Peyer's patch (tissue), 4 donors: ENCODE data around the gene RYK. TPM values are rescaled to one million over a fixed set of nuclear protein-coding genes. Genes with fewer than 3 reads are reported as not detected.

Experiments
- DNase-seq, 3 donors: peaks; one replicate each; pipeline ENCODE4 v3.0.0-alpha.2; 2017 to 2019
- H3K27ac ChIP-seq, 4 donors: fragments of 200-600 bp; sonication (generic); one replicate each; pipeline ENCODE4 v1.5.1; 2016 to 2019
- H3K27me3 ChIP-seq, 2 donors: fragments of 200-600 bp; sonication (generic); one replicate each; pipeline ENCODE4 v1.5.1; 2019
- H3K36me3 ChIP-seq, 3 donors: fragments of 200-600 bp; sonication (generic); one replicate each; pipeline ENCODE4 v1.5.1; 2016 to 2019
- H3K4me1 ChIP-seq, 4 donors: fragments of 200-600 bp; sonication (generic); one replicate each; pipeline ENCODE4 v1.5.1; 2016 to 2019
- H3K4me3 ChIP-seq, 4 donors: fragments of 200-600 bp; sonication (generic); 1 replicate in 3 of 4; 2 replicates in 1 of 4; pipeline ENCODE4 v1.5.1; 2016 to 2019; ENCODE audit warnings: mild to moderate bottlenecking in 1 of 4
- H3K9me3 ChIP-seq, 4 donors: fragments of 200-600 bp; sonication (generic); one replicate each; pipeline ENCODE4 v1.5.1; 2016 to 2019; ENCODE audit warnings: mild to moderate bottlenecking in 1 of 4
- POLR2A ChIP-seq, 2 donors: fragments of 450-650 bp; IDR thresholded peaks; one replicate each; pipeline ENCODE4 v1.5.1; 2017; ENCODE audit warnings: antibody characterized with exemption in 2 of 2, mild to moderate bottlenecking in 2 of 2, moderate library complexity in 2 of 2
- total RNA-seq, 4 donors: library from RNA; depleted of rRNA; stranded (reverse); fragments of >200 nt; gene quantifications; one replicate each; pipeline ENCODE4 v1.1.0, GENCODE V29; 2016
- TF ChIP-seq, protein P1 (sequence below), 6 experiments: fragments of 450-650 bp in 4 of 6; fragments of 200-600 bp in 2 of 6; sonication (generic) in 1 of 6; IDR thresholded peaks; one replicate each; pipeline ENCODE4 v1.5.1; 2017 to 2019; ENCODE audit warnings: antibody characterized with exemption in 6 of 6, mild to moderate bottlenecking in 3 of 6, moderate library complexity in 1 of 6

The RYK gene
- total RNA-seq, 4 donors from 2014 or later, result 24.3 to 71.4 (median 38.2) TPM

DNA sequence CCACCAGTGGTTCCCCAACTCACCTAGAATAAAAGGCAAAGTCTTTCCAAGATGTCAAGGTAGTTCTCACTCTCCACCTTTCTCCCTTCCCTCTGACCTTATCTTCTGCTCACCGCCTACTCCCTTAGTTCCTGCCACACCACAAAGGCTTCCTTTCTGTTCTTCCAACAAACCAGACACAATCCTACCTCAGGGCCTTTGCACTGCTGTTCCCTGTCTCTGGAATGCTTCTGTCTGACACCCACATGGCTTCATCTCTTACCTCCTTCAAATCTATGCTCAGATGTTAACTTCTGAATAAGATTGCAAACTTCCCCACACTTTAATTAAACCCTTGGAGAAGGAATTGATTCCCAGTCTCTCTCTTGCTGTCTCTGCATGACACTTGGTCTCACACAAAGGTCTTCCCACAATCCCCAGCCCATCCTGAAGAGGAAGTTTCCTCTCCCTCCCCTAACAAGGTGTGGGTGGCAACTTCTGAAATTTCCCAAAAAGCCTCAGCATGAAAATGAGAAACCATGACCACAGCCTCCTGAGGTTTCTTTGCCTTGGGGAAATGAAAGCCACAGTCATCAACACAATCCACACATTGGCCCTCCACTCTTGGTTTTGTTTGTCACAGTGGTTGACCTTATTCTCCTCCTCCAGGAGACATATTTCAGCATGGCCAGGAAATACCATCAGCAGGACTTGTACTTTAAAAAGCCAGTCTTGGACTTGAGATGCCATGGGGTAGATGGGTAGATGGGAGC, 3.0 kb upstream of the RYK start:
- H3K4me1 ChIP-seq, result peaks cover 0 to 12% (median 0%) of the 10 kb centered on the region in 4 donors
- H3K9me3 ChIP-seq, result no peaks in the 10 kb centered on the region
- no peaks in the 10 kb centered on the region for H3K36me3 ChIP-seq
- H3K4me3 ChIP-seq, result no peak overlapping the region
- H3K27me3 ChIP-seq, result no peaks in the 10 kb centered on the region
- DNase-seq, result no peak
- H3K27ac ChIP-seq, result no peak overlapping the region
- TF ChIP-seq, protein P1, sequence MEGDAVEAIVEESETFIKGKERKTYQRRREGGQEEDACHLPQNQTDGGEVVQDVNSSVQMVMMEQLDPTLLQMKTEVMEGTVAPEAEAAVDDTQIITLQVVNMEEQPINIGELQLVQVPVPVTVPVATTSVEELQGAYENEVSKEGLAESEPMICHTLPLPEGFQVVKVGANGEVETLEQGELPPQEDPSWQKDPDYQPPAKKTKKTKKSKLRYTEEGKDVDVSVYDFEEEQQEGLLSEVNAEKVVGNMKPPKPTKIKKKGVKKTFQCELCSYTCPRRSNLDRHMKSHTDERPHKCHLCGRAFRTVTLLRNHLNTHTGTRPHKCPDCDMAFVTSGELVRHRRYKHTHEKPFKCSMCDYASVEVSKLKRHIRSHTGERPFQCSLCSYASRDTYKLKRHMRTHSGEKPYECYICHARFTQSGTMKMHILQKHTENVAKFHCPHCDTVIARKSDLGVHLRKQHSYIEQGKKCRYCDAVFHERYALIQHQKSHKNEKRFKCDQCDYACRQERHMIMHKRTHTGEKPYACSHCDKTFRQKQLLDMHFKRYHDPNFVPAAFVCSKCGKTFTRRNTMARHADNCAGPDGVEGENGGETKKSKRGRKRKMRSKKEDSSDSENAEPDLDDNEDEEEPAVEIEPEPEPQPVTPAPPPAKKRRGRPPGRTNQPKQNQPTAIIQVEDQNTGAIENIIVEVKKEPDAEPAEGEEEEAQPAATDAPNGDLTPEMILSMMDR (IDR thresholded peaks at IDR 0.05), result no peak
- TF ChIP-seq POLR2A (IDR thresholded peaks at IDR 0.05), result no peak

DNA sequence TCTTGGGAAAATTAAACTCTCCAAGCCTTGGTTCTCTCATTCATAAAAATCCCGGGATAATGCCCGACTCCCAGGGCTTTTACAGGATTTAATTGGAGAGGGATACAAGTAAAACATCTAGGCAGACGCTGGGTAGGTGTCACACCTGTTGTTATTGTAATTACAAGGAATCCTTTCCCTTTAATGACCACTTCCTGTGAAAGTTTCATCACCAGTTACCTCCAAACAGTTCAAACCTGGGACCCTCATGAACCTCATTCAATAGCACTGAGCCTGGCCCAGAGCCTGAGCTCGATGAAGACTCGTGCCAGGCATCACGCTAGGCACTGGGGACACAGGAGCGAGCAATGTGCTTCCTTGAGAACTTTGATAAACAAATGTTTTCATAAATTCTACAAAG, 2.1 kb upstream of the RYK start:
- no peaks in the 10 kb centered on the region for H3K27me3 ChIP-seq
- H3K27ac ChIP-seq, result no peak overlapping the region
- H3K36me3 ChIP-seq, result no peaks in the 10 kb centered on the region
- H3K9me3 ChIP-seq, result no peaks in the 10 kb centered on the region
- peaks cover 0 to 18% (median 0%) of the 10 kb centered on the region in 4 donors for H3K4me1 ChIP-seq
- H3K4me3 ChIP-seq, result no peak overlapping the region
- DNase-seq, result no peak
- no peak for TF ChIP-seq POLR2A (IDR thresholded peaks at IDR 0.05)
- TF ChIP-seq, protein P1 (IDR thresholded peaks at IDR 0.05), result no peak

DNA sequence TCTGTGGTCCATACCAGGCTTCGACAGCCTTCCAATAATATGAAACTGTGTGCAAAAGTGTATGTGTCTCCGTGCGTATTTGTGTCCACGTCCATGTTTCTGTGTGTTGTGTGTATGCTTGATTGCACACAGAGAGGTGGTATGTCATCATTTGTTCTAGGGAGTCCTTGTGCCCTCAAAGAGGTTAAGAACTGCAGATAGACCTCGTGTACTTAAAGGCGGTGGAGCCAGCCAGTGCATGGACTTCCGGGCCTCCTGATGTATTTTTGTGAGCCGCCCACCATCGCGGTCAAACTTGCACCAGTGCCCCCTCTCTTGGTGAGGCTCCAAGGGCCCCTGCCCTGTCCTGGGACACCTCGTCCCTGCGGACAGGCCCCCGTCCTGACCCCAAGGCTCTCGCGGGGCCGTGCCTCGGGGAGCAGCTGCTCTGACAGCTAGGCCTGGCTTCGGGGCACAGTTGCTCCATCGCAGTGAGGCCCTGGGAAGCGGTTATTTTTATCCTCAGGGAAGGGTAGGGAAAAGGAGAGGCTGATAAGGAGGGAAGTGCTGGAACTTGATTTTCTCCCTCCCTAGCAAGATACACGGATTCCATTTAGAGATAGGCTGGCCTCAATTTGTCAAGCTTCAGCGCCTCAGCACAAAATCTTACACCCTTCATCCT, 1.2 kb upstream of the RYK start:
- no peak for DNase-seq
- no peaks in the 10 kb centered on the region for H3K9me3 ChIP-seq
- no peaks in the 10 kb centered on the region for H3K36me3 ChIP-seq
- H3K27me3 ChIP-seq, result no peaks in the 10 kb centered on the region
- H3K4me3 ChIP-seq, result no peak overlapping the region
- H3K27ac ChIP-seq, result no peak overlapping the region
- no peak for TF ChIP-seq POLR2A (IDR thresholded peaks at IDR 0.05)
- TF ChIP-seq, protein P1 (IDR thresholded peaks at IDR 0.05), result no peak
- H3K4me1 ChIP-seq, result peaks cover 0 to 18% (median 0%) of the 10 kb centered on the region in 4 donors

DNA sequence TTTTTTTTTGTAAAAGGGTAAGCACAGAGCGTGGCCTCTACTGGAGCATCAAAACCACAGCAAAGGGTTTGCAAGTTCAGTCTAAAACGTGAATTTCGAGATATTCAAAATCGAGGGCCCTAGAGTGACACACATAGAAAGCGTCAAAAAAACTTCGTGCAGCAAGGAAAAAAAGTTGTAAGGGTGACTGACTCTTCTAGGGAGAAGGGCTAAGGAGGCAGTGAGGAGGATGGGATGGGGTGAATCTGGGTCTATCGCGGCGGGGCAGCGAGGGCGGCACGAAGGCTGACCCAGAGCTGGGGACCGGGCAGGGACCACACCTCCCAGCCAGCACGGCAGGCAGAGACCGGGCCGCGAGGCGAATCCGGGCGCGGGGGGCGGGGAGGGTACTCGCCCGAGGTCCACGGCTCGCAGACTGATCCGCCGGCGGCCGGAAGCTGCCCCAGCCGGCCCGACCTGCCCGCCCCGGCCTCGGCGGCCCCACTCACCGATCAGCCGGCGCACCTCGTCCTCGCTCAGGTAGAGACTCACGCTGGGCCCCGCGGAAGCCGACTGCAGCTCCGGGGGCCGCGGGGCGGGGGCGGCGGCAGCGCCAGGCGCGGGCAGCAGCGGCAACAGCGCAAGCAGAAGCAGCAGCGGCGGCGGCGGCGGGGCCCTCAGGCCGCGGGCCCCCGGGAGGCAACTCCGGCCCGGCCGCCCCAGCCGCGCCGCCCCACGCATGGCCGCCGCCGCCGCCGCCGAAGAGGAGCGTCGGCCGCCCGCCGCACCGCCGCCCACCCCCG, 533 bp downstream of the RYK start:
- H3K27me3 ChIP-seq, result no peaks in the 10 kb centered on the region
- H3K27ac ChIP-seq, result peak overlapping the region; percentile 86 to 95 (median 90)
- peak overlapping the region; percentile 77 to 97 (median 88) for H3K4me3 ChIP-seq
- H3K9me3 ChIP-seq, result no peaks in the 10 kb centered on the region
- H3K36me3 ChIP-seq, result no peaks in the 10 kb centered on the region
- no peak for TF ChIP-seq POLR2A (IDR thresholded peaks at IDR 0.05)
- TF ChIP-seq, protein P1 (IDR thresholded peaks at IDR 0.05), result no peak
- peak; percentile 54 to 82 (median 79) for DNase-seq
- peaks cover 0 to 25% (median 0%) of the 10 kb centered on the region in 4 donors for H3K4me1 ChIP-seq

DNA sequence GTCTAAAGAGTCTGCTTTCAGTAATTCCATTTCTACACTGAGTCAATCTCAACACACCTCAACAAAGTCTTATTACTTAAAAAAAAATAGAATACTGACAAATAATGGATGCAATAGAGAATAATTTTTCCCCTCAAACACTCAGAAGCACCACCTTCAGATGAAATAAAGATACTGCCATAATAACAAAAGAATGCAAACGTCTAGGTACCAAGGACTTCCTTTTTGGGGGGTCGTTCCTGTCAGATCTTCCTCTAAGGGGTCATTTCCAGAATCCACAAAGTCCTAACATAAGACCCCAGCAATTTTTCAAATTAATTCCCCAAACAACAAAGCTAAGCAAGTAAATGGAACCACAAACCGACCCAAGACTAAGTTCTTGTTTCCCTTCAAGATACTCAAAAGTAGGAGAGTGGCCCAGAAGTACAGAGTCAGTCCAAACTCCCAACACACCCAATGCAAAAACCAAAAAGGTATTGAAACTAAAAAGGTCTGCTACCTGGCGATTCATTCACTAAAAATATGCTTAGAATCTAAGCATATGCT, 1.3 kb downstream of the RYK start:
- peak overlapping the region in 2 of 4 donors; percentile 86 to 93 for H3K27ac ChIP-seq
- peak overlapping the region; percentile 77 to 97 (median 88) for H3K4me3 ChIP-seq
- TF ChIP-seq, protein P1 (IDR thresholded peaks at IDR 0.05), result no peak
- TF ChIP-seq POLR2A (IDR thresholded peaks at IDR 0.05), result no peak
- H3K36me3 ChIP-seq, result no peaks in the 10 kb centered on the region
- H3K4me1 ChIP-seq, result peaks cover 0 to 27% (median 0%) of the 10 kb centered on the region in 4 donors
- no peak for DNase-seq
- no peaks in the 10 kb centered on the region for H3K9me3 ChIP-seq
- H3K27me3 ChIP-seq, result no peaks in the 10 kb centered on the region
